ENCODE data around the gene GRM1.

GRM1 gene

DNA sequence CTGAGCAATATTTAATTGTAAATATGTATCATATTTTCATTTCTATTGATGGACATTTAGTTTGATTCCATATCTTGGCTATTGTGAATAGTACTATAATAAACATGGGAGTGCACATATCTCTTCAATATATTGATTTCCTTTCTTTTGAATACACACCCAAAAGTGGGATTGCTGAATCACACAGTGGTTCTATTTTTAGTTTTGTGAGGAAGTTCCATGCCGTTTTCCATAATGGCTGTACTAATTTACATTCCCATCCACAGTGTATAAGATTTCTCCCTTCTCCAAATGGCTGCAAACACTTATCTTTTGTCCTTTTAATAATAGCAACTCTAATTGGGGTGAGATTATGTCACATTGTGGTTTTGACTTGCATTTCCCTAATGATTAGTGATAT lies 428.0 kb downstream of the GRM1 start:
- DNase-seq (ENCODE audit: low read depth in 2 of 2): no peak

DNA sequence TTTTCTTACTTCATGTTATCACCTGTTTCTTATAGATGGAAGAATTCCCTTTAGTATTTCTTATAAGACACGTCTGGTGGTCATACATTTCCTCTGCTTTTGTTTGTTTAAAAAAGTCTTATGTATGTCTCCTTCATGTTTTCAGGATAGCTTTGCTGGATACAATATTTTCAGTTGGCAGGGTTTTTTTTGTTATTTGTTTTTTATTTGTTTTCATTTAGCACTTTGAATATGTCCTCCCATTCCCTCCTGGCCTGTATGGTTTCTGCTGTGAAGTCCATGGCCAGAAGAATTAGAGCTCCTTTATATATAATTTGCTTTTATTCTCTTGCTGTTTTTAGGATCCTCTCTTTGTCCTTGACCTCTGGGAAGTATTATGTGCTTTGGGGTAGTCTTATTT lies 432.1 kb downstream of the GRM1 start:
- DNase-seq (ENCODE audit: low read depth in 2 of 2): no peak

DNA sequence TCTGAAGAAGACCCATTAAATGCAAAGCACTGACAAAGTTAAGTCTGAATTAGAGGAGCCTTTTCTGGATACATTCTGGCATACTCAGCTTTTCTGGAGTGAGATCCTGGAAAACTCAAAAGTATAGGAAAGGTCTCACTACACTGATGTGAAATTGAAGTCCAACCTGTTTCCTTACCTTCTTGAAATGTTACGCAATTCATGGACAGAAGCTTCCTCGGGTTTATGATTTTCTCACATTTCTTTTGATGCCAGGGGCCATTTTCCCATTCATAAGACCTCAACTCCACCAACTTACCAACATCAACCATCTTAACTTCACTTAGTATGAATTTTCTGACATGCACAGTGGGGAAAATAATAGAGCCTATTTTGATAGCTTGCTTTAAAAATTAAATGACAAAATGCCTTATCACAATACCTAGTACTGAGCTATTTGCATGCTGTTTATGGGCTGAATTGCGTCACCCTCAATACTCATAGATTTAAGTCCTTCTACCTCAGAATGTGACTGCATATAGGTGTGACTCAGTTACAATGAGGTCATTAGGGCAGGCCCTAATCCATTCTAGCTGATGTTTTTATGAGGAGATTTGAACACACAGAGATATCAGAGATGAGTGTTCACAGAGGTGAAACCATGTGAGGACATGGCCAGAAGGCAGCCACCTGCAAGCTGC lies 441.4 kb downstream of the GRM1 start:
- DNase-seq (ENCODE audit: low read depth in 2 of 2): no peak

DNA sequence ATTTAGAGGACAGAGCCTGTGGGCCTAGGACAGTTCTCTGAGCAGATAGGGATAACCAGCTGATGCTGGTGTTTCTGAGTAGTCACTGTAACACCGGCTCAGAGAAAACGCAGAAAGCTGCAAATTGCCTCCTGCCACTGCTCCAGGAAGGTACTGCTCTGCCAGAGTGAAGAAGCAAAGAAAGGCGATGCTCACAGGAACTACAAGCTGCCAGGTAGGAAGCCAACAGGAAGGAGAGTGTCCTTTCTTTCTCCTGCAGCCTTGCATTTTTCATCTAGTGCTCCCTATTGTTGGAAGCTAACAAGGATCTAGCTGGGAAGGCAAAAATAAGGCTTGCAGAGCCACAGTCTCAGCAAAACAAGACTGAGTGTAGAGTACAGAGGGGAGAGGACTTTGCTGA lies 444.1 kb downstream of the GRM1 start:
- no peak for DNase-seq (ENCODE audit: low read depth in 2 of 2)

DNA sequence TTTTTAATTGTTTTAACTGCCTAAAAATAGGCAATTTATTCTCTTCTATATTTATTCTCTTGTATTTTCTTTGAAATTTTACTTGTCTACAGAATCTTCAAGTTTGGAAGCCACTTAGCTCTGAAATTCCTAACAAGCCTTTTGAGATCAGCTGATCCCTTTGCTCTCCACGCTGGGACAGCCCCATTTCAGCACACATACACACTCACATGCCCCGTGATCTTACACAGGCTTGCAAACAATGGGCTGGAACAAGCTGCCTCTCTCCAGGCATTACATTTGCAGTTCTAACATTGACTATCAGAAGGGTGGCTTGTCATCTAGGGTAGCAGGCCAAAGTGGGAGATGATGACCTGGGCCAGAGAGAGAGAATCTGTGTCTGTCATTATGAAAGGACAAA lies 452.7 kb downstream of the GRM1 start:
- no peak for DNase-seq (ENCODE audit: low read depth in 2 of 2)

DNA sequence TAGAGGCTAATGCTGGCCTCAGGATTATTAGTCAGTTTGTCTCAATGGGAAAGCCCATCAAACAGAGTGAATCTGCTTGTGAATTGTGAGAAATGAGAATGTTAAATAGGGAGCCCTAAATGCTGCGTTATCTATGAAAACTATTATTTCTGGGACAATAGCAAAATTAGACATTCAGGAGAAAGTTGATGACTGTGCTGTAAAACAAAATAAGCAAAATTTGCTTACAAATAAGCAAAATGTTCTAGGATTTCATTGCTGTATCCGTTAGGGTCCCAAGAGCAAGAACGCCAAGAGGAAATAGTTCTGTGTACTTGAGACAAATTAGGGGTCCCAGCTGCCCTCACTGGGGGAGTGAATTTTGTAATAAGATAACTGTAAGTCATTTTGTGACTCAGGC lies 455.5 kb downstream of the GRM1 start:
- DNase-seq (ENCODE audit: low read depth in 2 of 2): no peak
